ENCODE results near the gene CD93. TPM values are rescaled to one million over a fixed set of nuclear protein-coding genes. Genes with fewer than 3 reads are reported as not detected.

The CD93 gene
- total and polyA plus RNA-seq, 11 donors = 9.2 to 110 (median 45.7) TPM

DNA sequence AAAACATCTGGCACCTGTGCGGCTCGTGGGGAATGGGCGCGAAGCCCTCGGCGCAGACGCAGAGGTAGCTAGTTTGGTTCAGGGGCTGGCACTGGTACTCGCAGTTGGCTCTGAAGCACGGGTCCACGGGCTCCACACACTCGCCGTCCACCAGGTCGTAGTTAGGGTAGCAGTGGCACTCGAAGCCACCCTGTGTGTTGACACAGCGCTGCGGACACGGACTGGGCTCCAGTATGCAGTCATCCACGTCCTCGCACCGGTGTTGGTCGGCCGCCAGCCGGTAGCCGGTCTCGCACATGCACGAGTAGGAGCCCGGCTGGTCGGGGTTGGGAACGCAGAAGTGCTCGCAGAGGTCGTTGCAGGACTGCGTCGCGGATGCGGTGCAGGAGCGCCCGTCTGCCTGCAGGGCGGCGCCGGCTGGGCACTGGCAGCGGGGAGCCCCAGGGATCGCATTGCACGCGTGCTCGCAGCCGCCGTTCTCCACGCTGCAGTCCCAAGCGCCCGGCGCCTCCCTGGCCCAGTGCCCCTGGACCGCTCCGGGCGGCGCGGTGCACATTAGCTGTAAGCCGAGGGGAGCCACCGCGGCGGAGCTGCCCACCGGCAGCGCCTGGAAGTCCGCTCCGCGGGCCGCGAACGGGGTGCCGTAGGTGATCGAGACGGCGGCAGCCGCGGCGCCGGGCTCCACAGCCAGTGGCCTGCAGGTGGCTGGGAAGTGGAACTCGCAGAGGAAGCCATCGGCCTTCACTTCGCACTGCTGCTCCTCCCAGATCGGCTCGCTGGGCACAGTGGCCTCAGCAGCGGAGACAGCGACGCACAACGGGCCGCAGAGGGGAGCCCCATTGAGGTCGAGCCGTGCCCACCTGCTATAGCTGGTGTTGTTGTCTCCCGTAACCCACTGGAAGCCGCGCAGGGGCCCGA, 37.6 kb downstream of the CD93 start:
- peak; percentile 14 to 55 (median 32) for ATAC-seq

DNA sequence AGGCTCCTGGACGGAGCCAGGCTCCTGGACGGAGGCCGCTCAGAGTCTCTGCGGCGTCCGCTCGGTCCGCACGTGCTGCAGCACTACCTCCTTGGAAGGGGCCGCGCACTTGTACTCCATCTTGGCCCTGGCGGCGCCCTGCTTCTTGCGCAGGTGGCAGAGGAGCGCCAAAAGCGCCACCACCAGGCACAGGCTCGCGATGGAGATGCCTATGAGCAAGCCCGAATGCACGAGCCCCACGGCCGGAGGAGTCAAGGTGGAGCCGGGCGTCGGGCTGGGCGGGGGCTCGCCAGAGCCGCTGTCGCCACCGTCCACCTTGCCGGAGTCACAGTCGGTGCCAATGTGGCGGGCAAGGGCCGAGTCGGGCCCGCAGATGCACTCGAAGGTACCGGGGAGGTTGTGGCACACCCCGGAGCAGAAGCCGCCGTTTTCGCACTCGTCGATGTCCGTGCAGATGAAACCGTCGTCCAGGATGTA, 38.3 kb downstream of the CD93 start:
- intact Hi-C loops (cut with DNase I) = loop anchor here (2.0 to 10.0 kb wide), 17 partner anchors 63 to 360 kb away; no protein-coding TSS in a partner anchor
- Histone ChIP-seq H3K4me1 (peaks cover 0 to 63% (median 34%) of the 10 kb centered on the region in 12 donors), H3K9me3 (no peaks in the 10 kb centered on the region), H3K4me3 (peak overlapping the region; percentile 50 to 88 (median 69)), H3K27me3 (peaks cover 0 to 48% (median 12%) of the 10 kb centered on the region in 9 donors), H3K36me3 (peaks cover 0 to 5% (median 0%) of the 10 kb centered on the region in 9 donors), H3K27ac (peak overlapping the region; percentile 74 to 97 (median 90))
- peak; percentile 34 to 79 (median 42) for DNase-seq
- WGBS, 4 donors = 16 to 33% (median 19%) methylated on average over 8 to 47 of the region's 47 CpGs
- no peak for ATAC-seq
- TF ChIP-seq, protein P1, sequence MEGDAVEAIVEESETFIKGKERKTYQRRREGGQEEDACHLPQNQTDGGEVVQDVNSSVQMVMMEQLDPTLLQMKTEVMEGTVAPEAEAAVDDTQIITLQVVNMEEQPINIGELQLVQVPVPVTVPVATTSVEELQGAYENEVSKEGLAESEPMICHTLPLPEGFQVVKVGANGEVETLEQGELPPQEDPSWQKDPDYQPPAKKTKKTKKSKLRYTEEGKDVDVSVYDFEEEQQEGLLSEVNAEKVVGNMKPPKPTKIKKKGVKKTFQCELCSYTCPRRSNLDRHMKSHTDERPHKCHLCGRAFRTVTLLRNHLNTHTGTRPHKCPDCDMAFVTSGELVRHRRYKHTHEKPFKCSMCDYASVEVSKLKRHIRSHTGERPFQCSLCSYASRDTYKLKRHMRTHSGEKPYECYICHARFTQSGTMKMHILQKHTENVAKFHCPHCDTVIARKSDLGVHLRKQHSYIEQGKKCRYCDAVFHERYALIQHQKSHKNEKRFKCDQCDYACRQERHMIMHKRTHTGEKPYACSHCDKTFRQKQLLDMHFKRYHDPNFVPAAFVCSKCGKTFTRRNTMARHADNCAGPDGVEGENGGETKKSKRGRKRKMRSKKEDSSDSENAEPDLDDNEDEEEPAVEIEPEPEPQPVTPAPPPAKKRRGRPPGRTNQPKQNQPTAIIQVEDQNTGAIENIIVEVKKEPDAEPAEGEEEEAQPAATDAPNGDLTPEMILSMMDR (IDR thresholded peaks at IDR 0.05) = peak in 2 of 12 donors; percentile 16 to 26
- no peak for TF ChIP-seq POLR2A (IDR thresholded peaks at IDR 0.05)

More for the DNA sequence above, 37.6 kb downstream of the CD93 start:
- Histone ChIP-seq H3K36me3 (peaks cover 0 to 5% (median 0%) of the 10 kb centered on the region in 9 donors), H3K27me3 (peaks cover 0 to 48% (median 12%) of the 10 kb centered on the region in 9 donors), H3K4me3 (peak overlapping the region; percentile 50 to 88 (median 69)), H3K4me1 (peaks cover 0 to 63% (median 34%) of the 10 kb centered on the region in 12 donors), H3K27ac (peak overlapping the region; percentile 74 to 97 (median 90)), H3K9me3 (no peaks in the 10 kb centered on the region)
- 2 to 5% (median 4%) methylated on average over 31 to 92 of the region's 92 CpGs for WGBS, 4 donors
- intact Hi-C loops (cut with DNase I) = loop anchor here (1.0 to 10.0 kb wide), 16 partner anchors 64 to 361 kb away; no protein-coding TSS in a partner anchor
- TF ChIP-seq, protein P1 (IDR thresholded peaks at IDR 0.05) = peak; percentile 31 to 59 (median 51)
- TF ChIP-seq POLR2A (IDR thresholded peaks at IDR 0.05) = no peak
- DNase-seq = peak; percentile 67 to 89 (median 71)

DNA sequence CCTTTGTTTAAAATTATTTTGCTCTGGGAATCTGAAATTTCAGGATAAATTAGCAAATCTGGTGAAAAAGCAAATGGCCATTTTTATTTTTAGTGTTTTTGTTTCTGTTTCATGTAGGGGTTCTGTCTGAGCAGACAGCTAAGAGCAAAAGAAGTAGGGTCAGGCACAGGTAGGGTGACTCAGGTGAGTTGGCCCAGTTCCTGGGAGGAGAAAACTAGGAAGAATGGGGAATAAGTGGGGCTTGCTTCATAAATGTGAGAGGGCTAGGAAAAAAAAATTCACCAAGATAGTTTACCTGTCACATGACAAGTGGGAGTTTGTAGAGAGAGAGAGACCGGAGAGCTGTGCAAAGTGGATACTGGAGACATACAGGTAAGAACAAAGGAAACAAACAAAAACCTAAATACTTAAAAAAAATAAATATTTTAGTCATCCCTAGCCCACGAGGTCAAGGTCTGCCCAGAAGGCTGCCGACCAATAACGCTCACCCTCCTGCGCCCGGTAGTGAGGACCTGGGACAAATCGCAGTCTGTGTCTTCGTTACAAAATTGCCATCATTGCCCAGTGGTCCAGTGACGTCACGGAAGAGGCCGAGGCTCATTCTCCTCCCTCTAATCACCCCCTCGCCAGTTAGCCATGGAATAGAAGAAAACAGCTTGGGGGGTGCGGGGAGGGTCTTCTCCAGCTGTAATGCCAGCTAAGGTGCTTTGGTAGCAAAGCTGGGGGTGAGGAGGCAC, 39.0 kb downstream of the CD93 start:
- Histone ChIP-seq H3K27ac (peak overlapping the region; percentile 33 to 97 (median 90)), H3K36me3 (peaks cover 0 to 5% (median 0%) of the 10 kb centered on the region in 9 donors), H3K4me1 (peaks cover 0 to 63% (median 34%) of the 10 kb centered on the region in 12 donors), H3K4me3 (peak overlapping the region; percentile 50 to 88 (median 69)), H3K9me3 (no peaks in the 10 kb centered on the region), H3K27me3 (peaks cover 0 to 48% (median 12%) of the 10 kb centered on the region in 9 donors)
- TF ChIP-seq, protein P1 (IDR thresholded peaks at IDR 0.05) = no peak
- TF ChIP-seq POLR2A (IDR thresholded peaks at IDR 0.05) = no peak
- intact Hi-C loops (cut with DNase I) = loop anchor here (2.0 to 10.0 kb wide), 15 partner anchors 62 to 360 kb away; no protein-coding TSS in a partner anchor
- WGBS, 4 donors = 49 to 61% (median 51%) methylated on average over 13 of the region's 13 CpGs
- DNase-seq (no peak), ATAC-seq (no peak)

Measured in heart left ventricle (tissue), 16 donors.